CD4-positive, alpha-beta T cell treated with Interleukin-21 for 1 hour (primary cell): ENCODE results near the gene TBC1D32.
A peak's percentile ranks its signal among the peaks of the same experiment; 100 is the strongest.
"Not testable (repeated sequence)": the region's sequence is repeated elsewhere in the genome, so short reads cannot be mapped to it uniquely, and the experiment has no call there.

ENCODE experiments used
- DNase-seq: peaks from one replicate; pipeline ENCODE4 v3.0.0-alpha.2; 2020

Gene TBC1D32

DNA sequence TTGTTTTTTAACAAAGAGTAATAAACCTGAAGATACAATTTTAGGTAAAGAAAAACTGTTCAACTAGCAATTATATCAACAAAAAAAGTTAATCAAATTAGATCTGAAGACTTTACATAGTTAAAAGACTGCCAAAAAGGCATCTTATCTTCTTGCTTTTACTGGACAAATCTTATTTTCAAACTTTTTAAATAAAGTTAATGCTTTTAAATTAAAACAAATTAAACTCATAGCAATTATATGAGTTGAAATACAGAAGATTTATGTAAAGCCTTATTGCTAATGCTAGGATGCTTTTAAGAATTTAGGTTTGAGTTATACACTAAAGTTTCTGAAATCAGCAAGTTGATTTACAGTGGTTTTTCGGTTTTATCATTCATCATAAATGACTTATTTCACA, 227.3 kb downstream of the TBC1D32 start:
- no peak for DNase-seq

DNA sequence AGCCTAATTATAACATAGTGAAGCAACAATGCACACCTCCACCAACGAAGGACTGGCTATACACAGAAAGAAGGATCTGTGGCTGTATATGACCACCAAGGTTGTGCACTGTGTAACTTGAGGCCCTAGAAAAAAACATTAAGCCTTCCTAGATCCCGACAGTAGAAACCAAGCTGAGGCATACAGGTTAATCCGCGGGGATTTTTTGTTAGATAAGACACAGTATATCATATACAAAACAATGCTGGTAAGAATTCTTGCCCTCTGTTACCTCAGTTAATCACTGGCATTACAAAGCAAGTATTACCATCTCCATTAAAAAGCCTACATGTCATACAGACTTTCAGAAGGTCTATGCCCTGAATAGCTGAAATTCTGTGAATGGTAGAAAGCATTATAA, 228.8 kb downstream of the TBC1D32 start:
- DNase-seq: no peak

DNA sequence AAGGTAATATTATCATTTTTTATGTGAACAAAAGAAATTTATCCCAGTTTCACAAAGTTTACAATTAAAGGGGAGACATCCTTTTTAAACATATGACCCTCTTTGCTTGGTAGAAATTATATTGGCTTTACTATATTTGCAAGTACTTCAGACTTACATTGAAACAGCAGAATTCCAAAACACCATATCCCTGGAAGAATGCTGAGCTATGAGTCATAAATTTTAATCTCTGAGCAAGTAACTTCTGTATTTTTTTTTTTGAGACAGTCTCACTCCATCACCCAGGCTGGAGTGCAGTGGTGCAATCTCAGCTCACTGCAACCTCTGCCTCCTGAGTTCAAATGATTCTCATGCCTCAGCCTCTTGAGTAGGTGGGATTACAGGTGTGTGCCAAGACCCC, 240.4 kb downstream of the TBC1D32 start:
- no peak for DNase-seq

DNA sequence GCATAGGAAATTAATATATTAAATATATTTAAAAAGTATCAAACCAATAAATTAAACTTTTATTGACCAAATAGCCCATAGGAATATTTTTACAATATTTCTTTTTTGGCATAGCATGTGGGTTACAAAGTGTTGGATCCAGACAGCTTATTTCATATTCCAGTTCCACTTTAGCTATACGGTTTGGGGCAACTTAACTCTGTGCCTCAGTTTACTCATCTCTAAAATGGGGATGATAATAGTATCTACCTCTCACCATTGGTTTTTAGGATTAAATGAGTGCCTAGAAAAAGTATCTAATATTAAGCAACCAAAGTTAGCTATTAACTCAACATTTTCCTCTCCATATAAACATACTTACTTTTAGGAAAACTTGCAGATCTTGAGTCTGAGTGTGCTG, 243.8 kb downstream of the TBC1D32 start:
- no peak for DNase-seq

DNA sequence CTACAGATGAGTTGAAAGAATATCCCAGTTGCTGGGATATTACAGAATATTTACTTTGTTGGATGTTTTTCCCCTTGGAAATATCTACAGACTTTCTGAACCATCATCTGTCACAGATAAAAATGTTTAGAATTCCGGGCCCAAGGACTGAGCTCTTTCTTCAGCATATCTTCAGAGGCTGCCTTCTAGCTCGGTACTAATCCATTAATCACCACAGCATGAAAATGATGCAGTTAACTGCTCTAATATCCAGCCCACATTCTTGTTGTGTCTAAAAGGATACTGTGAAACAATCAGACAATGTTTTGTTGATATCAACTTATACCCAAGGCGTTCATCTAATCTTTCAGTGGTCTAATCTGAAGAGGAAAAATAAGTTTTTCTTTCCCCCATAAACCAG, 247.4 kb downstream of the TBC1D32 start:
- no peak for DNase-seq

DNA sequence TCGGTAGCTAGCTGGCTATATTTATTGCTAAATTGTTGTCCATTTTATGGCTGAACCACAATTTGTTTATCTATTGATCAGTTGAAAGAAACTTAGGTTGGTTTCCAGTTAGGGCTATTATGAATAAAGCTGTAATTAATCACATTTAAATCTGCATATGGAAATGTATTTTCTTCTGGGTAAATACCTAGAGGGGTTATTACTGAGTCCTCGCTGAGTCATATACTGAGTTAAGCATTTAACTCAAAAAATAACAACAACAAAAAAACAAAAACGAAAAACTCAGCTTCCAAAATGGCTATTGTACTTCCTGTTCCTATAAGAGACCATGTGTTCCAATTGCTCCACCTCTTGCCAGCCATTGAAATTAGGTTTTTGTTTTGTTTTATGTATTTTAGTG, 258.2 kb downstream of the TBC1D32 start:
- DNase-seq: no peak

DNA sequence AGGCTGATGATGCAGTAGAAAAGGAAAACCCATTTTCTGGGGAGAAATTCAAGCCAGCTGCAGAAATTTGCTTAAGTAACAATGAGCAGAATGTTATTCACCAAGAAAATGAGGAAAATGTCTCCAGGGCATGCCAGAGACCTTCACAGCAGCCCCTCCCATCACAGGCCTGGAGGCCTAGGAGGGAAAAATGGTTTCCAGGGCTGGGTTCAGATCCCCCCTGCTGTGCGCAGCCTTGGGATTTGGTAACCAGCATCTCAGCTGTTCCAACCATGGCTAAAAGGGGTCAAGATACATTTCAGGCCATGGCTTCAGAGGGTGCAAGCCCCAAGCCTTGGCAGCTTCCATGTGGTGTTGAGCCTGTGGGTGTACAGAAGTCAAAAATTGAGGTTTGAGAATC, 265.5 kb downstream of the TBC1D32 start:
- not testable (repeated sequence) for DNase-seq

DNA sequence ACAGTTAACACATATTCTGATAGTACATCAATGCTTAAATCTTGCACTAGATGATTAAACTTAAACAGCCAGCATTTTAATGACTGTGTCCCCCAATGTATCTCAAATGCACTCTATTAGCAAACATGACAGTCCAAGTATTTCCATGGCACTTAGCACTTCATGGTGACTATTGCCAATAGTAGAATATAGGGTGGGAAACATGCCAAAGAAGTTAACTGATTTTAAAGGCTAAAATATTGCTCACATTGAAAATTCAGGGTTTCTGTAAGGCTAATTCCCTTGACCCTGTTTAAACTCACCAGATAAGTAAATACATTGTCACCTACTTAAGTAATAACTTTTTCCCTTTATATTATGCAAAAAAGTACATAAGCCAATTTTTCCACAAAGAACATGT, 266.9 kb downstream of the TBC1D32 start:
- no peak for DNase-seq

DNA sequence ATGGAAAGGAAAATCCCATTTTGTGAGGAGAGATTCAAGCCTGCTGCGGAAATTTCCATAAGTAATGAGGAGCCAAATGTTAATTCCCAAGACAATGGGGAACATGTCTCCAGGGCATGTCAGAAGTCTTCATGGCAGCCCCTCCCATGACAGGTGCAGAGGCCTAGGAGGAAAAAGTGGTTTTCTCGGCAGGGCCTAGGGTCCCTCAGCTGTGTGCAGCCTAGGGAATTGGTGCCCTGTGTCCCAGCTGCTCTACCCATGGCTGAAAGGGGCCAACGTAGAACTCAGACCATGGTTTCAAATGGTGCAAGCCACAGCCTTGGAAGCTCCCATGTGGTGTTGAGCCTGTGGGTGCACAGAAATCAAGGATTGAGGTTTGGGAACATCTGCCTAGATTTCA, 269.9 kb downstream of the TBC1D32 start:
- DNase-seq: no peak

DNA sequence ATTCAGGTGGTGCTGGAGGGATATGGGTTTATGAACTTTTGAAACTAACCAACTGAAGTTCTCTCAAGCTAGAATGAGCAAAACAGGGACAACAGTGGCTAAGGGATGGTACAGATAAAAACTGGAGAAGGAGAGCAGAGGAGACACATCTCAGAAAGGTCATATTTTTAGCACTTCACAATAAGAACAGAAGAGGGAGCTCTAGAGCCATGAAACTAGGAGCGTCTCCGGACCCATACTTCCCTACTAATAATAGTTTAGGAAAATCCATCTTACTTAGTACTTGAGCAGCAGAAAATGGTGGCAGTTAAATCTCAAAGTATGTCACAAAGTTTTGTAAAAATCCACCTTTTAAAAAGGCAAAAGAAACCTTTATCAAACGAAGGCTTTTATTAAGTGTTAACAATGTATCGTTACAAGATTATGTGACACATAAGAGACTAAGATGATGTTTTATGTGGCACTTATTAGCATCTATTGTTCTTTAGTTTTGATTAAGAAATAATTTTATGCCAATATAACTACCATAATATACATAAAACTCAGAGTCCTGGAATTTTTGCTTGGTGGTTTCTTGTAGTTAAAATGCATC, 278.6 kb downstream of the TBC1D32 start:
- DNase-seq: peak; percentile 36

DNA sequence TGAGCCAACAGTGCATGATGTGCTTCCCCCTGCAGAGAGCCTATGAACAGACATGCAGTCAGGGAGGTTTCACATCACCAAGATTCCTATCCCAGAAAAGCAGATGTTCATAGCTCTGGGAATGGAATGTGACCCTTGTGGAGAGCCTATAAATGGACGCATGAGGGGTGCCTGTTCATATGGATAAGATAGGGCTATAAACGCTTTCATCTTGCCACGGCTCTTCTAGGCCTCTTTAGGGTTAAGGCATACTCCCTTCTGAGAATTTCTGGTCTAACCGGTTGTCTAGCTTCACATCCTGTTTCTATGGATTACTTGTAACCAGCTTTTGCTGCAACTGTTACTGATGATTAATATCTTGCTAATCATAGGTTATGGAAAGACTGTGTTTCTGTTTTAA, 285.7 kb downstream of the TBC1D32 start:
- not testable (repeated sequence) for DNase-seq

DNA sequence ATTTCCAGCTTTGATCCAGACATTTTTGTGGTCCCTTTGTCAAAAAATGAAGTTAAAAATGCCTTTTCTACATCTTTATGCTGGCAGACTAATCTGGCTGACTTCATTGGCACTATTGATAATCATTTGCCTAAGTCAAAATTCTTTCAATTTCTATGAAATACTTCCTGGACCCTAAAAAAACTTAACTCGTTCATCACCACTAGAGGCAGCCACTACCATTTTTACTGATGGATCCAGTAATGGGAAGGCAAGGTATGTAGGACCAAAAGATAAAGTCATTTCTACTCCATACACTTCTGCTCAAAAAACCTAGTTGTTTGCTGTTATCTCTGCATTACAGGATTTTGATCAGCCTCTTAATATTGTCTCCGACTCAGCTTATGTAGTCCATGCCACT, 289.4 kb downstream of the TBC1D32 start:
- DNase-seq: not testable (repeated sequence)

DNA sequence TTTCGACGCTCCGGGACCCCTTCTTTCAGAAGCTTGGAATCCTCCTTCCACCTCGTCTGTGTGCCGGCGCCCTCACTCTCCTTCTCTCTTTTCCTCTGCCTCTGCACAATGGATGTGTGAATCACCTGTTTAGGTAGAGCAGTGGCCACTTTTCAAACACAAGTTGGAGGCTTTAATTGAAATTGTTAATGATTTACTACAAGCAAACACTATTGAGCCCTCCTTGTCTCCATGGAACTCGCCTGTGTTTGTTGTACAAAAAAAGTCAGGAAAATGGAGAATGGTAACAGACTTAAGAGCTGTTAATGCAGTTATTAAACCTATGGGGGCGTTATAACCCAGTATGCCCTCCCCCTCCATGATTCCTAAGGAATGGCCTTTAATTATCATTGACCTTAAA, 290.6 kb downstream of the TBC1D32 start:
- not testable (repeated sequence) for DNase-seq

DNA sequence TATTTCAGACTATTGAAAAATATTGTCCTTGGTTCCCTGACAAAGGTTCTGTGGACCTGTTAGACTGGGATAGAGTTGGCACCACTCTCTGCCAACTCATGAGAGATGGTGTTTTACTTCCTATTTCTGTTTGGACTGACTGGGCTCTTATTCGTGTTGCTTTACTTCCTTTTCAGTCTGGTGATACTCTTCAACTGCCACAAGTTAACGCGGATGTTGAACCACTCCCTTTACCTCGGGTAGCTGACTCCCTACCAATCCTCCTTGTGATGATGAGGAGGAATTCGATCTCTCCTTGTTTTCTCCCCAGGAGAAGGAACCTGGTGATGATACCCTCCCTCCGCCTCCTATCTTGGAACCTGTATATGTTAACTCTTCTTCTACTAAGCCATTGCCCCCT, 291.1 kb downstream of the TBC1D32 start:
- DNase-seq: not testable (repeated sequence)

DNA sequence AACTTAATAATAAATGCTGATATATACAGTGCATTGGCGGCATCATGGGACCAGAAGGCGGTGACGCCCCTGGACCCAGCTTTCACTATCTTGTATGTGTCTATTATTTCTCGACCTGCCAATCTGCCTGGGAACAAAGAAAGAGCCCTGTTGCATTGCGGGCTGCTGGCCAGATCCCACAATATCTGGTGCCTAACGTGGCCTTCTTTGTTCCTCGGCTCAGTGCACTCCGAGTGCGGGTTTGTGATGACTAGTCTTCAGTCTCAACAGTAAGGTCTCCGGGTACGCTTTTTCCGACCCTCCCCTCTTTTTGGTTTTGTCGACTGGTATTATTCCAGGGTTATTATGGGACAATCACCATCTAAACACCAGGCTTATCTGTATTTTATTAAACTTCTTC, 291.5 kb downstream of the TBC1D32 start:
- DNase-seq: no peak

DNA sequence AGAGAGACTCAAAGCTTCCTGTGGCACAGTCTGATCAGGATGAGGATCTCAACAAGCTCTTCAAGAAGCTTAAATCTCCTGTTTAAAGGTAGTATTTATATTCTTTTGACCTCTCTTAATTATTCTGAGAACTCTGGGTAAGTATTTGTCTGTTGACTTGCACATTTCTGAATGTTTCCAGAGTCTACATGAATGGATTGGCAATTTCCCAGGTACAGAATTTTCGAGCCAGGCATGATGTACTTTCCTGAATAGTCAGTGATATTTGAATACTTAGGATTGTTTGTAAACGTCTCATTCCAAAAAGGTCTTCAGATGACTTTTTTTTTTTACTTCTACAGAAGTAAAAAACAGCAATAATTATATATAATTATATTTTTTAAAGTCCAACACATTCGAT, 293.4 kb downstream of the TBC1D32 start:
- DNase-seq: no peak

DNA sequence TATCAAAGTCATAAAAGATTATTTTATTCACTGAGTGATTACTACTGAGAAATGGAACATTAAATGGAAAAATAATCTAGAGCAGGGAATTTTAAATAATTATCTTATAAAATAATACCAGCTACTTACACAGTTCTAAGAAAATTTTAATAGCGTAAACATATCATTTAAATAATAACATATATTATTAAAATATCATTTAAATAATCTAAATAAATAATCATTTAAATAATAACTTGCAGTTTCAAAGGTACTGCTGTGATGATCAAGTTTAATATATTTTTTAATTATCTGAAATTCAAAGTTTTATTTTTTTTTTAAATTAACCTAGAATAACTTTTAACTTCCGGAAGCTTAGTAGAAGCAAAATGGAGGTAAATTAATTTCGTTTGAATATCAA, 301.2 kb downstream of the TBC1D32 start:
- DNase-seq: no peak

DNA sequence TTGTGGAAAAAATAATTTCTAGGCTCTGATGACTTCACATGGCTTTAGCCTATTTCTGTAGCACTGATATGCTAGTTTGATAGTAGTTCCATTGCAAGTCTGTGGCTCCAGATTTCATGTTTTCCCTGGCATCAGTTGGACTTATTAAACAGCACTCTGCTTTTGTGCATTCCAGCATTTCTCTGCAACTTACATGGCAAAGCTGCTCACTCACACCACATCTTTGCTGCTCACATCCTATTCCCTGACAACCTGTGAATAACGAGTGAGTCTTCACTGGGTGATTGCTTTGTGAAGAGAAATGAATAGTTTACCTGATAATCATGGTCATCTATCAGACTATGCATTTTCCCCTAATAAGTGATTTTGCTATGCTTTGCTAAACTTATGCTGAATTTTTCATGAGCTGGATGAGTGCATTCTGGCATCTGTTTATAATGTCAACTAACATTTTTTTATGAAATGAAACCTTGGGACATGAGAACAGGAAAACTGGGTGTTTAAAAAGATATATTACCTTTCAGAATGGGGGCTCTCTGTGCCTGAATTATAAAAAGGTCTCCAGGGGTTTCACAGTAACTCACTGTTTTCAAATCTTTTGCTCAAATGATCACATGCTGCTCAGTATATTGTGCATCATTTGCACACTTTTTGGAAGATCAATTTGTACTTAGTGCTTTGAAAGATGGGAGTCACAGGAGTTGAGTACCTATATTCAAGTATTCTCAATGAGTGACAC, 301.8 kb downstream of the TBC1D32 start:
- DNase-seq: no peak
